ENCODE data around the gene WDR89.
"Not testable (repeated sequence)": the region's sequence is repeated elsewhere in the genome, so short reads cannot be mapped to it uniquely, and the experiment has no call there.

WDR89 gene

GRCh38 chr14:63642656-63643382 is 1.1 kb upstream of the WDR89 start:
- TF ChIP-seq, protein P1, sequence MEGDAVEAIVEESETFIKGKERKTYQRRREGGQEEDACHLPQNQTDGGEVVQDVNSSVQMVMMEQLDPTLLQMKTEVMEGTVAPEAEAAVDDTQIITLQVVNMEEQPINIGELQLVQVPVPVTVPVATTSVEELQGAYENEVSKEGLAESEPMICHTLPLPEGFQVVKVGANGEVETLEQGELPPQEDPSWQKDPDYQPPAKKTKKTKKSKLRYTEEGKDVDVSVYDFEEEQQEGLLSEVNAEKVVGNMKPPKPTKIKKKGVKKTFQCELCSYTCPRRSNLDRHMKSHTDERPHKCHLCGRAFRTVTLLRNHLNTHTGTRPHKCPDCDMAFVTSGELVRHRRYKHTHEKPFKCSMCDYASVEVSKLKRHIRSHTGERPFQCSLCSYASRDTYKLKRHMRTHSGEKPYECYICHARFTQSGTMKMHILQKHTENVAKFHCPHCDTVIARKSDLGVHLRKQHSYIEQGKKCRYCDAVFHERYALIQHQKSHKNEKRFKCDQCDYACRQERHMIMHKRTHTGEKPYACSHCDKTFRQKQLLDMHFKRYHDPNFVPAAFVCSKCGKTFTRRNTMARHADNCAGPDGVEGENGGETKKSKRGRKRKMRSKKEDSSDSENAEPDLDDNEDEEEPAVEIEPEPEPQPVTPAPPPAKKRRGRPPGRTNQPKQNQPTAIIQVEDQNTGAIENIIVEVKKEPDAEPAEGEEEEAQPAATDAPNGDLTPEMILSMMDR (IDR thresholded peaks at IDR 0.05; ENCODE audit: borderline replicate concordance, control extremely low read depth, extremely low read depth, insufficient read depth, missing control alignments), result no peak
- in situ Hi-C loops (cut with MboI; ENCODE audit: low sequenced_read_pairs, unreplicated experiment), result no loop called here
- no peak for DNase-seq (ENCODE audit: low spot score)

DNA sequence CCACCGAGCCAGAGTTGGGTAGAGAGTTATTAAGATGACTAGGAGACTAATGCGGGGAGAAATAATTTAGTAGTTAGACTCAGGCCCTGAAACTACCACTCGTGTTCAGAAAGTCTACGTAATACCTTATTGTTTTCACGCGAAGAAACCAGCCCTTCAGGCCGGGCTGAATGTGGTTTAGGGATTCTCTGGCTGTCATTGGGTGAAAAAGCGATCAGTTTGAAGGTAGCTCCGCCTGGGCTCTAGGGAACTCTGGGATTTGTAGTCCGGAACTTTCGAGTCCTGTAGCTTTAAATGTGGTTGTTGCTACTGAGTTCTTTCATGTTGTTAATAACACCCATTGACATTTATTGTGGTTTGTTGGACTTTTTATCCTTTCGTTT is 549 bp upstream of the WDR89 start:
- DNase-seq (ENCODE audit: low spot score), result peak; percentile 80
- TF ChIP-seq, protein P1 (IDR thresholded peaks at IDR 0.05; ENCODE audit: borderline replicate concordance, control extremely low read depth, extremely low read depth, insufficient read depth, missing control alignments), result no peak
- in situ Hi-C loops (cut with MboI; ENCODE audit: low sequenced_read_pairs, unreplicated experiment), result no loop called here

DNA sequence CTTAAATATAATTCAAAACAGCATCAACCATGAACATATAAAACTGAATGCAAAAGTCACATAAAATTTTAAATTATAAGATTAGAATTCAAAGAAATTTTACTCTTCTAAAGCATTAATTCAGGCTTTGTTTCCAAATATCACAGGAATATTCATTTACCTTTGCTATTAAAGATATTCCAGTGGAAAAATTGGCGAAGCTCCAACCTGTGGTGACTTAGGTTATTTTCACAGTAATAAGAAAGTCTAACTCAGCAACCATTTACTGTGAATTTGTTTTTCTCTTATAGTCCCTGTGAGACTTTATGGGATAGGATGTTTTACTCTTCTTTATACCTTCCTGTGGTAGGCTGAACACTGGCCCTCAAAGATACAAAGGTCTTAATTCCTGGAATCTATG is 3.2 kb downstream of the WDR89 start:
- TF ChIP-seq, protein P1 (IDR thresholded peaks at IDR 0.05; ENCODE audit: borderline replicate concordance, control extremely low read depth, extremely low read depth, insufficient read depth, missing control alignments), result no peak
- in situ Hi-C loops (cut with MboI; ENCODE audit: low sequenced_read_pairs, unreplicated experiment), result no loop called here
- no peak for DNase-seq (ENCODE audit: low spot score)

DNA sequence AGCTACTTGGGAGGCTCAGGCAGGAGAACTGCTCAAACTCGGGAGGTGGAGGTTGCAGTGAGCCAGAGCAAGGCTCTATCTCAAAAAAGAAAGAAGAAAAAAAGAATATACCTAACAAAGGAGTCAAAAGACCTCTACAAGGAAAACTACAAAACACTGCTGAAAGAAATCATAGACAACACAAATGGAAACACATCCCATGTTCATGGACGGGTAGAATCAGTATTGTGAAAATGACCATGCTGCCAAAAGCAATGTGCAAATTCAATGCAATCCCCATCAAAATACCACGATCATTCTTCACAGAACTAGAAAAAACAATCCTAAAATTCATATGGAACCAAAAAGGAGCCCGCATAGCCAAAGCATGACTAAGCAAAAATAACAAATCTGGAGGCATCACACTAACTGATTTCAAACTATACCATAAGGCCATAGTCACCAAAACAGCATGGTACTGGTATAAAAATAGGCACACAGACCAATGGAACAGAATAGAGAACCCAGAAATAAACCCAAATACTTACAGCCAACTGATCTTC is 5.5 kb downstream of the WDR89 start:
- in situ Hi-C loops (cut with MboI; ENCODE audit: low sequenced_read_pairs, unreplicated experiment); DNase-seq (ENCODE audit: low spot score): not testable (repeated sequence)

- TF ChIP-seq, protein P1 (IDR thresholded peaks at IDR 0.05; ENCODE audit: borderline replicate concordance, control extremely low read depth, extremely low read depth, insufficient read depth, missing control alignments), result no peak
- no peak for DNase-seq (ENCODE audit: low spot score)
- in situ Hi-C loops (cut with MboI; ENCODE audit: low sequenced_read_pairs, unreplicated experiment), result no loop called here
Measured at GRCh38 chr14:63633801-63634200, 7.9 kb downstream of the WDR89 start.

DNA sequence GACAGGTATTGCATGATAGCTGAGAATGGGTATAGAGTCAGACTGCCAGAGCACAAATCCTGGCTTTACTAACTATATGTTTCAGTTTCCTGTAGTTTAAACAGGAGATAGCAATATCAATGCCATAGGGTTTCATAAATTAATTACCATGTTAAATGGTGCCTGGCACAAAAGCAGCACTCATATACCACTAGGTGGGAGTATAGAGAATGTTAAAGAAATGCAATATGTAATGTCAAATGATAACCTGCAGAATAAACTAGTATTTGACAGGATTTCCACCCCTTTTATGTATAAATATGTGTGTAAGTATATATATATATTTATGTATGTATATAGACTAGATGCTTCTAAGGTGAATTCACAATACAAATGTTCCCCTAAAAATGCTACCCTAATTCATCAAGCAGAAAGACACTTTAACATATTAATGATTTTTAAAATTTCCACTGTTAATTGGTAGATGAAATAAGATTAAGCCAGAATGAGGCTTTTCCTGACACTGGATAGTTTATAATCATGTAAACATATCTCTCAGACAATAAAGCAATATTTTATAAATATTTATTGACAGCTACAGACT is 8.6 kb downstream of the WDR89 start:
- DNase-seq (ENCODE audit: low spot score), result peak; percentile 52
- in situ Hi-C loops (cut with MboI; ENCODE audit: low sequenced_read_pairs, unreplicated experiment), result no loop called here
- TF ChIP-seq, protein P1 (IDR thresholded peaks at IDR 0.05; ENCODE audit: borderline replicate concordance, control extremely low read depth, extremely low read depth, insufficient read depth, missing control alignments), result peak; percentile 39

- no peak for DNase-seq (ENCODE audit: low spot score)
- in situ Hi-C loops (cut with MboI; ENCODE audit: low sequenced_read_pairs, unreplicated experiment), result no loop called here
- TF ChIP-seq, protein P1 (IDR thresholded peaks at IDR 0.05; ENCODE audit: borderline replicate concordance, control extremely low read depth, extremely low read depth, insufficient read depth, missing control alignments), result no peak
Measured at GRCh38 chr14:63624701-63625100, 17.0 kb downstream of the WDR89 start.
